Stimulated activated CD4-positive, alpha-beta T cell treated with anti-CD3 and anti-CD28 coated beads, Interleukin-4, amount 100 ng/mL, for 4 hours (primary cell): ENCODE results near the gene MTFP1.
"Not testable (repeated sequence)": the region's sequence is repeated elsewhere in the genome, so short reads cannot be mapped to it uniquely, and the experiment has no call there.

ENCODE experiments used
- DNase-seq, 2 experiments: peaks; one replicate each; pipeline ENCODE4 v3.0.0-alpha.2; 2020

The MTFP1 gene

DNA sequence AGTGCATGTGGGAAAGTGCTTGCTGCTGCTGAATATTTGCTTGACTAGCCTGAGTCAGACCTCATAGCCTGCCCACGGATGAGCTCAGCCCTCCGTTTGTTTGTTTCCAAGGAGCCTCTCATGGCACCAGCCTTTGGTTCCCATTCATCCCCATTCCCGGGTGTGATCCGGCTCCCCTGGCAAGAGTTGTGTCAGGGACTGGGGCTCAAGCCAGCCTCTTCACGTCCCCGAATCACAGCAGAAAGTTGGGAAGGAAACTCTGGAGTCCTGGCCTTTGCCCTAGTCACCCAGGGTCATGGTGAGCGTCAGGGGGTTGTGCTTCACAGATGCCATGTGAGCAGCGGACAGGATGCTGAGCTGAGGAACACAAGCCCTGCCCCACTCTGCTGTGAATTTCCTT lies 32.4 kb downstream of the MTFP1 start:
- no peak for DNase-seq

DNA sequence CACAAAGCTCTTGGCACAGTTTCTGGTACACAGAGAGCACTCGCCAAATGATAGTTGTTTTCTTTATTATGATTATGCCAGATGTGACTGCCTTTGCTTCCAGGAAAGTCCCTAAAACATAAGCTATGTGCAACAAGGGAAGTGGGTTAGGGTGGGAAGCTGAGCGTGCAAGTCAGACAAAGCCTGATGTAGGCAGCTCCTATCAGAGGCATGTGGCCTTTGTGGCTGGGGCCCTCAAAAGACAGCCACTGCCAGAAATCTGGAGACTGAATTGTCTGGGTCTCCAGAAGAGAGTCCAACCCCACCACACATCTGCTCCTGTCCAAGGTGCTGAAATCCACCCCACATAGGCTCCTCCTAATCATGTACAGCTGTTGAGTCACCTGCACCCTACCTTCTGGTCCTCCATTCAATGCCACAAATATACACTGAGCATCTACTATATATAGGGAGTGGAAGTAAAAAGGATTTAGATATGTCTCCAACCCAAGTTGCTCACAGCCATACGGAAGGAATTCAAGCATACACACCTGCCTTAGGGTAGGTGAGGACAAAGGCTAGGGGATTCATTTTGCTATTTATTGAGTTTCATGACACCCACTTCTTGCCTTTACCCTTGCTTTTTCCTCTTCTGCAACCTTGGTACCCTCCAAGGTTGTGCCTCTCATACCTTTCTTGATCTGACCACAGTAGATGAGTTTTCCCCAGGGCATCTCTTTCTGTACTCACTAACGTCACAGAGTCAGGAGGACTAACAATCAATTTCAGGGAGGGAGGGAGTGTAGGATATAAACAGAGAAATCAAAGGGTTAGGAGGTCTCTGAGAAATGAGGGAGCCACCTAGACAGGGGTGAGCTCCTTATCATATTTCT lies 33.8 kb downstream of the MTFP1 start:
- DNase-seq, result no peak

DNA sequence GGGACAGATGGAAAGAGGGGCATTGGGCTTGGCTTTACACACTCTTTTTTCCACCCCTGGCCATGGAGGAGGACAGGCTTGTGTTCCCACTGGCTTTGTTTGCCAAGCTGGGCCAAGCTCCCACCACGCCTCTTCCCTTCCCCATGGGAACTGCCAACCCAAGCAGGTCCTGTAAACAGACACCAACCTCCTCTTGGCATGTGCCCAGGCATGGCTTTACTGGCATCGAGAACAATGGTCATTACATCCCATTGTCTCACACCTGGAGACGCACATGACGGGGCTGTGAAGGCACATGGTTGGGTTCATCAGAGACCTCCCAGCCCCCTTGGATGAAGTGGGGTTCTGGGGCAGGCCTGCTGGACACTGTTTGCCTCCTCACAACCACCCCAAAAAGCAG lies 34.6 kb downstream of the MTFP1 start:
- no peak for DNase-seq

DNA sequence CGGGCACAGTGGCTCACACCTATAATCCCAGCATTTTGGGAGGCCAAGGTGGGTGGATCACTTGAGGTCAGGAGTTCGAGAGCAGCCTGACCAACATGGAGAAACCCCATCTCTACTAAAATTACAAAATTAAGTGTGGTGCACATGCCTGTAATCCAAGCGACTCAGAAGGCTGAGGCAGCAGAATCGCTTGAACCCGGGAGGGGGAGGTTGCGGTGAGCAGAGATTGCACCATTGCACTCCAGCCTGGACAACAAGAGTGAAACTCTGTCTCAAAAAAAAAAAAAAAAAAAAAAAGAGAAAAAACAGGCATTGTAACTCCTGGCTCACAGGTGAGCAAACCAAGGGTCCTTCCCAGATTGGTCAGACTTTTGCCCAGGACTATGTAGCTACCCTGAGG lies 35.0 kb downstream of the MTFP1 start:
- DNase-seq, result not testable (repeated sequence)

DNA sequence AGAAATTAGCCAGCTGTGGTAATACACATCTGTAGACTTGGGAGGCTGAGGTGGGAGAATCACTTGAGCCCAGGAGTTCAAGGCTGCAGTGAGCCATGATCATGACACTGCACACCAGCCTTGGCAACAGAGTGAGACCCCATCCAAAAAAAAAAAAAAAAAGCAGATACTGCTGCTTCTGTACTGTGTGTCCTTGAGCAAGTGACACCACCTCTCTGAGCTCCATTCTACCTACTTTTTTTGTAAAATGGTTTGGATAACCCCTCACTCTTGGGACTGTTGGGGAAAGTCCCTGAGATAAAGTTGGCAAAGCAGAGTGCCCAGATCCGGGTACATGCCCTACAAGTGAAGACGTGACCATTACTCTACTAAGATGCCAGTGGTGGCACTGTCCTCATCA lies 43.6 kb downstream of the MTFP1 start:
- DNase-seq, result no peak

DNA sequence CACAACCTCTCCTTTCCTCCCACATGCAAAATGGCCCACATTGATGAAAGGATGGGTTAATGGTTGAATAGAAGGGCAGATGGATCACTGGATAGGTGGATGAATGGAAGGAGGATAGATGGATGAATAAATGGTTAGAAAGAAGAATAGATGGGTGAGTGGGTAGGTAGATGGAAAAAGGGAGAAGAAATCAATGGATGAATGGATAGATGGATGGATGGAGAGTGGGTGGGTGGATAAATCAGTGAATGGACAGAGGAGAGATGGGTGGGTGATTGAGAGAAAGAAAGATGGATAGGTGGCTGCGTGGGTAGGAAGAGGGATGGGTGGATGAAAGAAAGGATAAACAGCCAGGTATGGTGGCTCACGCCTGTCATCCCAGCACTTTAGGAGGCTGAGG lies 45.1 kb downstream of the MTFP1 start:
- no peak for DNase-seq

DNA sequence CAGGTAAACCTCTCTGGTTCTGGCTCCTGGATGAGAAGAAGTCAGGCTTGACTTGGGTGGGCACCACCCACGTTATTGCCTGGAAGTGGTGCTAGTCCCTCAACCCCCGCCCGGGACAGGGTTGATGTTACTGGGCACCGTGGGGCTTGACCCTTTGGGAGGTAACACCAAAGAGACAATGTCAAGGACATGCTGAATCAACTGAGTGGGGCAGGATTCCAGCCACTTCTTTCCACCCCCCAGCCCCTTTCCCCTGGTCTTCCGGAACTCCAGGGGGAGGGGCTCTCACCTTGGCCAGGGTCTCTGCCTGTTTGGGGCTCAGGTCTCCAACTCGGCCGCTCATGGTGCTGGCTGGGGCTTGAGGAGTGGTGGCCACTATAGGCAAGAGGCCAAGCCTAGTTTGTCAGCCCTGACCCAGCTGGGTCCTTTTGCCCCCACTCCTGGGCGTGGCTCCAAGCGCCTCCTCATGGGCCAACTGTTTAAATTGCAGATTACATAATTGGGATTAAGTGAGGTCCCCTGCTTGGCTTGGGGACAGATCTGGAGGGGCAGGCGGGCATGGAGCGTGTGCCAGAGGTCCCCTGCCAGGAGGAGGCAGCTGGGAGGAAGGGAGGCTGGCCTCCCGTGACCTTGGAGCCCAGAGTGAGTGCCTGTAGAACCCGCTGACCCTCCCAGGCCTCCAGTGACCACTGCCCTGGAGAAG lies 46.2 kb downstream of the MTFP1 start, which contains the start of gene SEC14L3:
TSS of gene SEC14L3 (minus strand) at position 402 of the 703 bp plus-strand sequence. CDS start at position 343, 59 bp downstream.
- no peak for DNase-seq

DNA sequence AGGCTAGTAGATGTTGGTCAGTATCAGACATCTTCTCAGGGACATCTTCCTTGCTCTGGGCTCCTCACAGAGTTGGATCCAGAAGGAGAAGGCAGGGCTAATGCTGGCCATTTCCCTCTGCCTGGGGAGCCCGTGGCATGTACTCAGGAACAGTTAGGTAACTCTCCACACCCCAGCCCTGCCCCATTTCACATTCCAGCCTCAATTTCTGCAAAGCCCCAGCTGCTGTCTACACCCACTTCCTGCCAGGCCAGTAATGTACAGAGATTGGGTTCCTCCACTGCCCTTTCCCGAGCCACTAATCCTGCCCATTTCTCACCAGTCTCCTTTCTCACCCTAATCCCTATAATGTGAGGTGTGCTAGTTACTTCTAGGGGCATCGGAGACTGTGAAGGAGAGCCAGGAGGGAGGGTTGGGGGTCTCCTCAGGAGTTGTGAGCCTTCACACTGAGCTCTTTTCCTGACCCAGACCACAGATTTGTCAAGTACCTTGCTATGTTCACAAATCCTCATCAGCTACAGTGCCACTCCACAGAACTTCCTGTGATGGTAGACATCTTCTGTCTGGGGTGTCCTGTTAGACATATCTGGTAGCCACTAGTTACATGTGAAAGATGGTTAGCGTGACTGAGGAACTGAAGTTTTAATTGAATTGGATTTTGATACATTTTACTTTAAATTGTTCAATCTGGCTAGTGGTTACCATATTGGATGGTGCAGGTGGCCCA lies 47.6 kb downstream of the MTFP1 start:
- no peak for DNase-seq

DNA sequence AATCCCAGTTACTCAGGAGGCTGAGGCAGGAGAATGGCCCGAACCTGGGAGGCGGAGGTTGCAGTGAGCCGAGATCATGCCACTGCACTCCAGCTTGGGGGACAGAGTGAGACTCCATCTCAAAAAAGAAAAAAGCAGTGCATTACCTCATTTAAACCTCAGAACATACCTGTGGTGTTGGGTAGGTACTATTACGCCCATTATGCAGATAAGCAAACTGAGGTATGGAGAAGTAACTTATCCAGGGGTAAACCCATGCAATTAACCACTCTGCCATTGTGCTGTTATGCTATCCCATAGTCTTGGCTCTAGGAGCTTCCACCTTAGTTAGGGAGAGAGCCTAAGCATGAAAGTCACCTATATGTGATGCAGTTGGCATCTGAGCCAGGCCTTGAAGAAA lies 48.6 kb downstream of the MTFP1 start:
- DNase-seq, result no peak

DNA sequence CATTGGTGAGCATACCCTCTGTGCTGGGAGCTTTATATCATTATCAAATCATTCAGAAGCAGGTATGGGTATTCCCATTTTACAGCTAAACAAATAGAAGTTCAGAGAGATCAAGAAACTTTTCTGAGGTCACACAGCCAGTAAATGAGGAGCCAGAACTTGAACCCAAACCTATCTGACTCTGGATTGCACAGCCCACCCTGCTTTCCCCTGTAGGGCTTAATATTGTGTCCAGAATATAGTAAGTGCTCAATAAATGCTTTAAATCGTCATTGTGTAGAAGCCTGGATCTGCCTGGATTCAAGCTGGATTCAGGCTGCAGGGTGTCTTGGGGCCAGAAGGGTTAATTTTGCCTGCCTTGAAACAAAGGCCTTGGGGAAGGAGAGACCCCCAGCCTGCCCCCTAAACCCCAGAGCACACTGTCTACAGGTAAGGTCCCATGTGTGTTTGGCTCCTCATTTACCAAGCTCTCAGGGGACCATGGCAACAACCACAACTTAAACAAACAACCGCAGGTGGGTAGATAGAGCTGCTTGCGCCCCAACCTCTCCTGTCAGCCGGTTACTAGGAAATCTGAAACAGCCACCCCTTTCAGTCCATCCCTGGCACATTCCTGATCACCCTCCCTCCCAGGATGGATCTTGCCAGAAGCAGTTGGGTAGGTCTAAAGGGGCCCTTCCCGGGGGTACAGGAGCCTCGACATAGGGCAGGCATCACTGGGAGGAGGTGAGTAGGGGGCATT lies 49.3 kb downstream of the MTFP1 start:
- DNase-seq, result no peak
